Measurements from ENCODE around the gene LSMEM2.
"Not testable (repeated sequence)": the region's sequence is repeated elsewhere in the genome, so short reads cannot be mapped to it uniquely, and the experiment has no call there.

The LSMEM2 gene

DNA sequence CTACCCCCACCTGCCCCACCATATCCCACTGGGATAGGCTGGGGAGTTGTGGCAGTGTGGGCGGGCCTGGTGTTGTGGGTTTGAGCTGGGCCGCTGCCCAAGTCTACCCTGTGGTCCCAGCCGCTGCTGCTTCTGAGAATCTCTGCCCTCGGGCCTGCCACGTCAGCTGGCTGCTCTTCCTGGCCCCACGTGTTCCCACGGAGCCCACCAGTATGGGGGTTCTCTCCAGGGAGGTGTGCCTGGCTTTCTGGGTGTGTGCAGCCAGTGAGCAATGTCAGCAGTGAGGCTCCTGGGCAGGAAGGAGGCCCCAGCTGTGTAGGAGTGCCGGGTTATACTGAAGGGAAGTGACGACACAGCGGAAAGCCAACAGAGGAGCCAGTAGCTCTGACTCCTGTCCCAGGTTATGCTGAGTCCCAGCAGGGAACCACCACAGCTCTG lies 32.4 kb upstream of the LSMEM2 start:
- no peak for DNase-seq

DNA sequence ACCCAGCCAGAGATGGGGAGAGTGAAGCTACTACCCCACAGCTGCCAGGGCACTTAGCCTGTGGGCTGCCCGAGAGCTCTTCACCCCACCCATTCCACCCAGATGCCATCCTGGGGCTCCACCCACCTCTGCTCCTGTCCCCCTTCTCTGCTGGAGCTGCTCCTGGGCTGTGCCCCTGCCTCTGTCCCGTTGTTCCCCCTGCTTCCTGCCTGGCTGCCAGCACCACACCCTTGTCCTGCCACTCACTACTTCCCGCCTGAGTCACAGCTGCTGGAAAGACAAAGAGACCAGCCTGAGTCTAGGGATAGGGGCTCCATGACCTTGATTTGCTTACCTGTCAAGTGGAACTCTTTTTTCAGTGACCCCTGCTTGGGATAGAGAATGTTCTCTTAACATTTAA lies 30.5 kb upstream of the LSMEM2 start:
- DNase-seq, result no peak

DNA sequence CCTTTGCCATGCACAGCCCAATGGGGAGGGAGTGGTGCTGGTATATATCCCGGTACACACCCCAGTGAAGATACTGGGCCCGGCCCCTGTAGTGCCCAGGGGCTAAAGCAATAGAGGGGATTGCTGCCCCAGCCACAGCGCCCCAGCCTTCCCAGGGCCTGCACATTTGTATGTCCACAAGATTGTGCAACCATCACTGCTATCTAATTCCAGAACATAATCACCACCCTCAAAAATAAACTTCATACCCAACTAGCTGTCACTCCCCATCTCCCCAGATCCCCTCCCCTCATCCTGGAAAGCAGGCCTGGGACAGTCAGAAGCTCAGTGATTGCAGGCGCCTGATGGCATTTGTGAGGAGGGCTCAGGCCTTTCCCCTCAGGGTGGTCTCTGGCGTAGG lies 29.4 kb upstream of the LSMEM2 start:
- DNase-seq, result no peak

DNA sequence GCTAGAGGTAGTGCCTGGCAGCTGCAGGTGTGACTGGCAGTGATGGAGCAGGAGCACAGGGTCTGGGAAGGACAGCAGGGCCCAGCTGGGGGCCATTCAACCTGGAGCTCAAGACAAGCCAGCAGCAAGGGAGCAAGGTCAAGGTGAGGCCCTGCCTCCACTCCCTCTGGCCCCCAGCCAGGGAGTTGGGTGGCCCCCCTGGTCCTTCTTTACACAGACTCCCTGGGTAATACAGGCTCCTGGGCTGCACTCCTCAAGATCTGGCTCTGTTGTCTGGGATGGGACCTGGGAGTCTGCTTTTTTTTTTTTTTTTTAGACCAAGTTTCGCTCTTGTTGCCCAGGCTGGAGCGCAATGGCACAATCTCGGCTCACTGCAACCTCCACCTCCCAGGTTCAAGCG lies 28.4 kb upstream of the LSMEM2 start:
- DNase-seq, result no peak

DNA sequence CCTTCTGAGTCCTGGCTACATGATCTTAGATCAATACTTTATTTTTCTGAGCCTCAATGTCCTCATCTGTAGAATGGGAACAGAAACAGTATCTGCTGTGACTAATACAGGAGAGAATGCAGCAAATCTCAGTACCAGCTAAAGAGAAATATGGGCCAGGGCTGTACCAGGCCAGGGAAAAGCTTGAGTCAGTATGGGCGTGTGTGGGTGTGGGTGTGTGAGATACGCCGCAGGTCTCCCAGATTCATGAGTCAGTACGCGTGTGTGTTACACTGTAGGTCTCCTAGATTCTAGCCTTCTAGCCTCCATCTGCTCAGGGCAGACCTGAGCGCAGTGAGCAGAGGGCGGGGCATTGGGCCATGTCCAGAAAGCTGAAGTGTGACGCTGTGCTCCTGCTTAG lies 27.7 kb upstream of the LSMEM2 start:
- DNase-seq, result no peak

DNA sequence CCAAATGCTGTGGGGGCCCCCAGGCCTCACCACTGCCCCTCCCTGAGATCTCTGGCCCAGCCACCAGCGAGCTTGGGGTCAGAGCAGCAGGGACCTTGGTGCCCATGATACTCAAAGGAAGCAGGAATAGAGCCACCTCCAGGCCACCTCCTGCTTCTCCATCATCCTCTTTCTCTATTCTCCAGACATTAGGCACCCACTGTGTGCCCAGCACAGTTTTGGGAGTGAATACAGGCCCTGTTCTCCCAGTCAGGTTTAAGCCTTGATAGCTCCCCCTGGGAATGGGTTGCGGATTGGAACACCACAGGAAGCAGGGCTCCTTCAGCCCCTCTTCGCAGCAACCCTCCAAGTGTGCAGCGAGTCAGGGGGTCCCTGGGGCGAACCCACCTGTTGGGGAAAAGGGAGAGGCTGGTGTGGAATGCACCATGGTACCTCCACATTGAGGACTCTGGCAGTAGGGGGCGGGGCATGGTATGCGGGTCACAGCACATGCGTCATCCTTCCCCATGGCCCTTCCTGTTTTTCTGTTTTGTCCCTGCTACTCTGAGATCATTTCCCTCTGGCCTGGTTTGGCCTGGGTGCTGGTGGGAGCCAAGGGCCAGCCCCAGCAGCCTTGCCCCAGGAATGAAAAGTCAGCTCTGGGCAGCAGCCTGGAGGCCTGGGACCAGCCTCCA lies 24.2 kb upstream of the LSMEM2 start:
- no peak for DNase-seq

DNA sequence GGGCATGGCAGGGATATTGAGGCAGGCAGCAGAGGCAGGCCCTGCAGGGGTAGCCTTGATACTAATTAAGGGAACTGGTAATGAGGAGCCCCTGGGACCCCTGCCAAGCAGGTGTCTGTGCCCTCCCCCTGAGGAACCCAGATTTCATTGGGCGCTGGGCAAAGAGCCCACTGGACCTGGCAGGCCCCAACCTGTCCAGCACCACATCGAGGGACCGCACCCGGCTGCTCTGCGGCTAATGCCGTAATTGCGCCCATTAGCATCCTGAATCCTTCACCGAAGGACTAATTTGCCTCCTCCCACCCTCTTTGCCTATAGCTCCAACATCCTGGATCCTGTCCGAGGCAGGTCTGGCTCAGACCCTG lies 23.7 kb upstream of the LSMEM2 start:
- DNase-seq, result no peak

DNA sequence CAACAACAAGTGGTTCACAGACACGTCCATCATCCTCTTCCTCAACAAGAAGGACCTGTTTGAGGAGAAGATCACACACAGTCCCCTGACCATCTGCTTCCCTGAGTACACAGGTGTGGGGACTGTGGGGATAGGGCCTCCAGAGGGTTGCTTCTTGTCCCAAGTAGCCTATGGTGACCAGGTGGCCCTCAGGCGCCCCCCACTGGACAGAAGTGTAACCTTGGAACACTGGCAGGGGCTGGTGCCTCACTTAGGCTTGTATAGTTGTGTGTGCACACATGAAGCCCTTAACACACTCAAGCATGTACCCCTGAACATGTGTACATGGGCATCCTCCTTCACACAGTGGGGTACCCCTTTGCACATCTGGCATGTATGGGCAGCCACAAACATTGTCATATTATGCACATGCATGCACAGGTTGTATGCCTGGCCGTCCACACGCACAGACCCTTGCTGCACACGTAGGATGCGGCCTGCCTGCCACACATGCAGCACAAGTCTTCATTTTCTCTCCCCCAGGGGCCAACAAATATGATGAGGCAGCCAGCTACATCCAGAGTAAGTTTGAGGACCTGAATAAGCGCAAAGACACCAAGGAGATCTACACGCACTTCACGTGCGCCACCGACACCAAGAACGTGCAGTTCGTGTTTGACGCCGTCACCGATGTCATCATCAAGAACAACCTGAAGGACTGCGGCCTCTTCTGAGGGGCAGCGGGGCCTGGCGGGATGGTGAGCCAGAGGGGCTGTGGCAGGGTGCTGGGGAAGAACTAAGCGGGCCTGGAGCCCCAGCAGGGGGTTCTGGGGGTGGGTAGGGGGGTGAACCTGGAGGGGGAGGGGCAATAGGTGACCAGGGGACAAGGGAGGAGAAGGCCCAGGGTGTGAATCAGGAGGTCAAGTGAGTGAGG lies 21.7 kb upstream of the LSMEM2 start:
- no peak for DNase-seq

DNA sequence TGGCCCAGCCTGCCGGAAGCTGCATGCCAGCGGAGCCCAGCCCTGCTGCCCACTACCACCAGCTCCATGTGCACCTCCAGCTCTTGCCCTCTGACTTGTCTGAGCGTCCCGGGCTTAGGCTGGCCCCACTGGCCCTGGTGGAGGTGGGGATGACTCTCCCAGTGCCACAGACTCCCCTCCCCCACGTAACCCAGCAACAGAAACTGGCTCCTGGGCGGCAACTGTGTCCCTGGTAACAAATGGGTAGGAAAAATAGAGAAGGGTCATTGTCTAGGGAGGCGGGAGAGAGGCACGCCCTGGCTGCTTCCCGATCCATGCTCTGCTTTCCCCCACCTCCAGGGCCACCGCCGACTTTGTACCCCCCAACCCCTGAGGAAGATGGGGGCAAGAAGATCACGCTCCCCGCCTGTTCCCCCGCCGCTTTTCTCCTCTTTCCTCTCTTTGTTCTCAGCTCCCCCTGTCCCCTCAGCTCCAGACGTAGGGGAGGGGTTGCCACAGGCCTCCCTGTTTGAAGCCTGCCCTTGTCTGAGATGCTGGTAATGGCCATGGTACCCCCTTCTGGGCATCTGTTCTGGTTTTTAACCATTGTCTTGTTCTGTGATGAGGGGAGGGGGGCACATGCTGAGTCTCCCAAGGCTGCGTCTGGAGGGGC lies 20.7 kb upstream of the LSMEM2 start:
- DNase-seq, result no peak

DNA sequence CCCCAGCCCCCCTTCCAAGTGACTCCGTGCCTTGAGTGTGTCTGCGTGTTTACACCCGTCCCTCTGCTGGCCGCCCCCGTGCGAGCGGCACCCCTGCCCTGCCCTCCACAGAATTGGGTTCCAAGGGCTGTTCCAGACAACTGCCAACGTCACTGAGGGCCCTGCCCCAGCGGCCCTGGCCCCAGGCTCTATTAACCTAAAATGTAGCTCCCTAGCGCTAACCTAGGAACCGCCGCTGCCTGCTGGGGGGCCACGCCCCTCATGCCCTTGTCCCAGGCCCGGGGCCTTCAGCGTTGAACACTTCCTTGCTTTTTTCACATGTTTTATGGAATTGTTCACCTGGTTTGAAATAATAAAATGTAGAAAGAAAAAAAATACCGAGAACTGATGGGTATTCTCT lies 19.9 kb upstream of the LSMEM2 start:
- no peak for DNase-seq

DNA sequence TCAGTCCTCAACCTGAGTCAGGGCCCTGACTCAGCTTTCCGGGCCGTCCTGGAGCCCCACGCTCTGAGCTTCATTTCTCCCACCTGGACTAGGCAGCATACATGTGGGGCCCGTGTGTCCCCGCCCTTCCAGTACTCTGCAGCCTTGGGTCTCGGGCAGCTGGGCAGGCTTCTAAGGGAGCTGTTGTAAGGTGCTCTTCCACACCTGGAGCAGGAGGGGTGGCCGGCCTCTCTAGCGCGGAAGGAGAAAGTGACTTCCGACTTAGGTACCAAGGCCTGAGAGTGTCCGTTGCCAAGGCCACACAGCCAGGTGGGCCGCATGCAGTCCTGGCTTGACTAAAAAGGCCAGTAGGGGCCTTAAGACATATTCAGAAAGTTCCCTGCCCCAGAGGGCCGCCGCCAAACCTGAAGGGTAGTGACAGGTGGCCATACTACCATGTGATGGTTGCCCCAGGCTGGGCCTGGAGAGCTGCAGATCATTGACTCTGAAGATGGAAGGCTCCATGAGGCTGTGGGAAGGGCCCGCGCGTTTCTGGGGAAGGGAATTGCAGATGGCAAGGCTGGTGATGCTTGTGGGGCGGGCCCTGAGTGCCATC lies 19.4 kb upstream of the LSMEM2 start:
- no peak for DNase-seq

DNA sequence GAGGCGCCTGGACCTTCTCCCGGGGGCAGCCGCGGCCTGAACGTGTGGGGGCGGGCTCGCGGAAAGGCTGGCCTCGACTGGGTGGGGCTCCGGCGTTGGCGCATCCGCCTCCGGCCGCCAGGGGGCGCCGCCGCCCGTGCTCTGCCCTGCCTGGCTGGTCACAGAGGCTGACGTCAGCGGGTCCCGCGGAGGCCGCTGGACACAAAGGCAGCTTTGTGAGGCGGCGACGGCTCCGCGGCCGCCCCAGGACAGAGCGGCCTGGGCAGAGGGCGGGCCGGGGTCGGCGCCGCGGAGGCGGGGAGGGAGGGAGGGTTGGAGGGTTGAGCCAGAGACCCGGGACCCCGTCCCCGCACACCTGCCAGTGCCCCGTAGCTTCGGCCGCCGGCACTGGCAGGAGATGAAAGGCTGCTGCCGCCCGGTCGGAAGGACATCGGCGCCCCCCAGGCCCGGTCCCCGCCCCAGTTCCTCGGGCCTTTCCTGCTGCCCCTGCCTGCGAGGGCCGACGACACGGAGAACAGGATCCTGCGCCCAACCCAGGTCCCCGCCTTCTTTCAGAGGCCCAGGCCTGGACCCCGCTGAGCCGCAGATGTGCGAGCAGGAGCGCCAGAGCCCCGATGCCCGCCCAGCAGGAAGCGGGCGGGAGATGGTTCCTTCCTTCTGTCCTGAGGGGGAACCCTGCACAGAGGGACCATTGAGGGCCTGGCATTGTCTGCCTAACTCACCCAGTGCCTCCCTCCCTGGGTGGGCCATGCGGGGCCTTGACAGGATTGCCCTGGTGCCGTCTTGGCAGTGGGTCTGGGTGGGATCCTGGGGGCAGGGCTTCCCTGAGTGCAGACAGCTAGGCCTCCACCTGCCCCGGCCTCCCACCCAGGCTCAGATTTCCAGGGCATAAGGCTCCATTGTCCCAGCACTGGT lies 18.6 kb upstream of the LSMEM2 start:
- peak; percentile 47 for DNase-seq

DNA sequence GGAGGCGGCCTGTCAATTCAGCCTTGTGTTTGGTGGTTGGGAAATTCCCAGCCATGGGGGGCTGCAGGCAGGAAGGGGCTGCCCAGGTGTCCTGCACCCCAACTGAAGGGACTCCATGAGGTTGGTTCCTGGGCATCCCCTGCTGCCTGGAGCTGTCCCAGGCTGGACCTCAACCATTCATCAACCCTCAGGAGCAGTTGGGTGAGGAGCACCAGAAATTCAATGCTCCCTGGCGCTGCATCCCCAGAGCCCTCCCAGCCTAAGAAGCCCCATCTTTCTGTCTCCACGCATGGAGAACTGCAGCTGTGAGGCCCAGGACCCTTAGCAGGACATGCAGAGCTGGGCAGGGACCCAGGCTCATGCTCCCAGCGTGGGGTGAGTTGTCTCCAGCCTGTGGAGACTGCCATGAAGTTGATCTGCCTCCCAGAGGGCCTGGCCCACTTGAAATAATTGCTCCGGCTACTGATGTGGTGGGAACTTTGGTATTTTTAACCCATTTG lies 17.9 kb upstream of the LSMEM2 start:
- DNase-seq, result no peak

DNA sequence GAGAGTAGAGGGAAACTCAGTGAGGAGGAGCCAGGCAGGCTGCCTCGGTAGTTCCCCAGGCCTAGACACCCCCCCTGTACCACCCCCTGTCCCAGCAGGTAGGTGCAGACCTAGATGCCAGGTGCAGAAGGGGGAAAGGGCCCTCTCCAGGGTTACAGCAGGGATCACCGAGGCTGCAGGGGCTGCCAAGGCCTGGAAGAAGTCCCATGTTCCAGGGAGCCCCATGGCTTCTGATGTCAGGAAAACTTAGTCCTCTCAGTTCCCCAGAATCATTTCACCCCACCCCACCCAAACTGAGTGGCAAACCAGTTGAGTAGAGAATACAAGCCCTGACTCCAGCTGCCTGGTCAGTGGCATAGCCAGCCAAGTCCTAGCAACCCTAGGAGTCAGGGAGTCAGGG lies 17.4 kb upstream of the LSMEM2 start:
- no peak for DNase-seq

DNA sequence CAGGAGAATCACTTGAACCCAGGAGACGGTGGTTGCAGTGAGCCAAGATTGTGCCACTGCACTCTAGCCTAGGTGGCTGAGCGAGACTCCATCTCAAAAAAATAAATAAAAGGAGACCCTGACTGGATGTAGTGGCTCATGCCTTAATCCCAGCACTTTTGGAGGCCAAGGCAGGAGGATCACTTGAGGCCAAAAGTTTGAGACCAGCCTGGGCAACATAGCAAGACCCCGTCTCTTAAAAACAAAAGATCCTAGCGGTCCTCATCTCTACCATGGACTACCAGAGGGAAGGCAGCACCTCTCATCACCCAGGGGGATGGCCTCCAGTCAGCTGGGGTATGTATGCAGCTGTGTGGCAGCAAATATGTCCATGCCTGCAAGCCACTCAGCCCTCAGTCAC lies 16.7 kb upstream of the LSMEM2 start:
- DNase-seq, result not testable (repeated sequence)

DNA sequence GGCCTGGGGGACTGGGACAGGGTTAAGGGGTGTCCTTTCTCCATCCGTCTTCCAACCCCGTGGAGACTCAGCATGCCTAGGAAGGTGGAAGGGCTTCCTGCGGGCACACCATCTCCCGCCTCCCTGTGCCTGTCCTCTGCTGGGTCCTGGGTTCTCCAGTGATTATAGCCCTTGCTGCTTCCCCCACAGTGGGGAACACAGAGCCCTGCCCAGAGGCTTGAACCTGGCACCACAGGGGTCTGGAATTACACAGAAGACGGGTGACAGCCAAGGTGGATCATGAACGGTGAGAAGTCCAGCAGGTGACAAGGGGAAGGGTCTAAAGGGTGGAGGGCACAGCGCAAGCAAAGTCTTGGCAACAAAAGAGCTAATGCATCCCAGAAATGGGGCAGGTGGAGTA lies 16.1 kb upstream of the LSMEM2 start:
- DNase-seq, result no peak

DNA sequence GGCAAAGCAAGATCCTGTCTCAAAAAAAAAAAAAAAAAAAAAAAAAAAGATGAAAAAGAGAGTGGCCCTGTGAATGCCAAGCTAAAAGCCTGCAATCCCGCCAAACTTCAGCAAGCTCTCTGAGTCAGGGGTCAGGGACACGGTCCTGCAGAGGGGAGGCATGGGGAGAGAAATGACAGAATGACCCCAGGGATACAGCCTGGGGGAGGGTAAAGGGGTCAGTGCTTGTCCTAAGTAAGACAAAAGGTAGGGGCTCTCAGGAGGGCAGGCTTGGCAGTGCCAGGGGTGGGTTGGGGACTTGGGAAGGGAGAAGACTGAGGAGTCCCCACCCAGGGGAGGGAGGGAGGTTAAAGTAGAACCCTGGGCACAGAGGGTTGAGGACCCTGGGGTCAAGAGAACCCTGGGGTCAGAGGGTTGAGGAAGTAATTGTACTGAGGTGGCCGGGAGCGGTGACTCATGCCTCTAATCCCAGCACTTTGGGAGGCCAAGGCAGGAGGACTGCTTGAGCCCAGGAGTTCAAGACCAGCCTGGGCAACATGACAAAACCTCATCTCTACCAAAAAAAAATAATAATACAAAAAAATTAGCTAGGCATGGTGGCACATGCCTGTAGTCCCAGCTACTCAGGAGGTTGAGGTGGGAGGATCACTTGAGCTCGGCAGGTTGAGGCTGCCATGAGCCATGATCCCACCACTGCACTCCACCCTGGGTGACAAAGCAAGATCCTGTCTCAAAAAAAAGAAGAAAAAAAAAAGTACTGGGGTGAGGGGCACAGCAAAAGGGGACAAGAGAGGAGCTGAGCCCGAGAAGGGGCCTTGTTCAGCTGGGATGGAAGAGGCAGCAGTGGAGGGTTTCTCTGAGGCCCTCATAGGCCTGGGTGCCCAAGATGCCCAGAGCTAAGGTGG lies 15.2 kb upstream of the LSMEM2 start:
- DNase-seq, result no peak

DNA sequence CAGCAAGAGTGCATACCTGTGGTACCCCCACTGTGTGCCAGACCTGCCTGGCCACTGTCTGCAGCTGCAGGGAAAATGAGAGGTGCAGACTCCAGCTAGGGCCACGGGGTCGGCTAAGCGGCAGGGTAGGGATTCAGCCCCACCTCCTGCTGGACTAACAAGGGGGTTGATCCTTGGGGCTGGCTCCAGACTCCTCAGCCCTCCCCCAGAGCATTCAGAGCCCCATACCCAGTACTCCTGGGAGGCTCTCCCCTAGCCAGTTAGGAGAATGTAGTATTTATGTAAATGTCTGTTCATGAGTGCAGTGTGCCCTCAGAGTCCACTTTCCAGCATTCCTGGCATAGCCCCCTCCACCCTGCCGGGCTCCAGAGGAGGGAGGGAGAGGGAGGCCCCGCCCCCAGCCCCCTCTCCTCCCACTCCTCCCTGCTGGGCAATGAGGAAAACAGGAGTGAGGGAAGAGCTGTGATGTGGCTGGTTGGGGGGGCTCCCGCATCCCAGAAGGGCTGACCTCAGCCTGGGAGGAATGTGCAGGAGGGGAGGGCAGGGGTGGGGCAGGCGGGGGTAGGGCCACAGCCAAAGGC lies 14.4 kb upstream of the LSMEM2 start:
- DNase-seq, result no peak

DNA sequence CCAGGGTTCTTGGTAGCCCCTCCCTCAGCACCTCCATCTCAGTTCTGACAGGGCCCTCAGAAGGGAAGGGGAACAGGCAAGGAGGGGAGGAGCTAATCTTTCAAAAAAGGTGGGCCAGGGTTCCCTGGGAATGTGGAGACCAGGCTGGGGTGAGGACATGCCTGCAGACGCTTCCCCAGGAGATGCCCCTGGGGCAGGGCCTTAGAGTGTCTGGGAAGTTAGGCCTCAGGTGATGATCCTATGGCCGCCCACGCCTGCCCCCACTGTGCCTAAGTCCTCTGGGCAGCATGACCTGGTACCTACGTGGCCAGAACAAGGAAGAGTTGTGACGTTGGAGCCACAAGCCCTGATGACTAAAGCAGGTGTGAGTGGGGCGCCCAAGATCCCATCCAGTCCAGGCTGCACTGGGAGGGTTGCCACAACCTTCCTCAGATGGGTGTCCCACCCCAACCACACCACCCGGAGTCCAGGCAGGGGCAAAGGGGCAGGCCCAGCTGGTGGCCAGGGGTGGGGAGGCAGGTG lies 13.9 kb upstream of the LSMEM2 start:
- no peak for DNase-seq

DNA sequence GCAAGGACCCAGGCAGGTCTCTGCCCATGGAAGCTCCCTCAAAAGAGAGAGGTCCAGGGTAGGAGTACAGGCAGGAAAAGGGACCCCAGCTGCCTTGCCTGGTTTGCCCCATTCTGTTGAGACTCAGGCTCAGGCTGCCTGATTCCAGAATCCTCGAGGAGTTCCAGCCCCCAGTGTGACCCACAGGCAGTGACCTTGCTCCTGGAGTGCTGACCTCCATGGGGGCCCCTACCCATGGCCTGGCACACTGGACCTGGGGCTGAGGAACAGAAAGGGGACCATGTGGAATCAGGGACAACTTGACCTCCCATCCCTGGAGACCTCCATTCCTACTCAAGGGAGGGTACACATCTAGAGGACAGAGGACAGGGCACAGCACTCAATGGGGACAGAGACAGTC lies 13.3 kb upstream of the LSMEM2 start:
- no peak for DNase-seq

DNA sequence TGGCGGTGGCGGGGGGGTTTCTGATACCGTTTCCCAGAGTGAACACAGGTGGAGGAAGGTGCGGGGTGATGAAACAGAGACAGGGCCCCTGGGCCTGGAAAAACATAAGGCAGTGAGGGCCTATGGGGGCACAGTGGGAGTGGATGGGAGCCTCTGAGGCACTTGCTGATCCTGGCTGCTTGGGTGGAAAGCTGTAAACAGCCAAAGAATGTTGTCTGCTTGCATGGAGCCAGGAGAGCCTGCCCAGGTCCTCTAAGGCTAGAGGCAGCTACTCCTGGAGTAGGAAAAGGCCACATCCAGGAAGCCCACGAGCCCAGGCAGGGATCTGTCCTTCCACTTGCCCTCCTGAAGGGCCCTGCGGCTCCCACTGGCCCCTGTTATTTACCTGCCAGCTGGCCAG lies 12.9 kb upstream of the LSMEM2 start:
- DNase-seq, result no peak

Data from SHP77 treated with DMSO at 0.1 percent for 48 hours (cell line).